GM23338 (cell line): ENCODE results near the gene HIVEP1. TPM values are rescaled to one million over a fixed set of nuclear protein-coding genes. Genes with fewer than 3 reads are reported as not detected.

Experiments
- ATAC-seq: fragments of 200-7000 bp; cut with Tn5 transposase; 3 replicates; pipeline ENCODE4 v1.9.1; 2020
- DNase-seq: peaks from one replicate; pipeline ENCODE4 v3.0.0-alpha.2; 2015; ENCODE audit warnings: low spot score
- H2AFZ ChIP-seq: fragments of 200-600 bp; sonication (generic); 2 replicates; pipeline ENCODE4 v1.8.0; 2016; ENCODE audit warnings: antibody characterized with exemption, mild to moderate bottlenecking, moderate library complexity
- H3F3A ChIP-seq: fragments of 200-600 bp; sonication (generic); replicated peaks from 2 replicates; pipeline ENCODE4 v1.8.0; 2017; ENCODE audit warnings: antibody characterized with exemption, mixed run types, low read depth
- H3K27ac ChIP-seq: fragments of 200-600 bp; sonication (generic); 2 replicates; pipeline ENCODE4 v1.6.1; 2016; ENCODE audit warnings: low read depth
- H3K27me3 ChIP-seq: fragments of 200-600 bp; sonication (generic); 2 replicates; pipeline ENCODE4 v1.8.0; 2016; ENCODE audit warnings: mild to moderate bottlenecking, mixed run types, moderate library complexity; ENCODE audit not compliant: insufficient read depth
- H3K36me3 ChIP-seq: fragments of 200-600 bp; sonication (generic); 2 replicates; pipeline ENCODE4 v1.8.0; 2016; ENCODE audit warnings: mild to moderate bottlenecking; ENCODE audit not compliant: insufficient read depth
- H3K4me1 ChIP-seq: fragments of 200-600 bp; sonication (generic); 2 replicates; pipeline ENCODE4 v1.8.0; 2016; ENCODE audit warnings: mild to moderate bottlenecking, moderate library complexity; ENCODE audit not compliant: insufficient read depth
- H3K4me2 ChIP-seq: fragments of 200-600 bp; sonication (generic); 2 replicates; pipeline ENCODE4 v1.7.1; 2017; ENCODE audit warnings: mixed run types
- H3K4me3 ChIP-seq: fragments of 200-600 bp; sonication (generic); 2 replicates; pipeline ENCODE4 v1.6.1; 2016; ENCODE audit warnings: mixed run types
- H3K79me2 ChIP-seq: fragments of 200-600 bp; sonication (generic); replicated peaks from 2 replicates; pipeline ENCODE4 v1.8.0; 2017; ENCODE audit warnings: mild to moderate bottlenecking; ENCODE audit not compliant: insufficient read depth
- H3K9me2 ChIP-seq: fragments of 200-600 bp; sonication (generic); 2 replicates; pipeline ENCODE4 v1.8.0; 2017; ENCODE audit not compliant: insufficient read depth
- H4K20me1 ChIP-seq: fragments of 200-600 bp; sonication (generic); replicated peaks from 2 replicates; pipeline ENCODE4 v1.8.0; 2017; ENCODE audit warnings: mild to moderate bottlenecking; ENCODE audit not compliant: insufficient read depth
- H3K27ac Mint-ChIP-seq: 2 replicates; pipeline ENCODE4 v1.8.0; 2020; ENCODE audit warnings: inconsistent platforms, mild to moderate bottlenecking, moderate library complexity, mixed read lengths
- H3K27me3 Mint-ChIP-seq: 3 replicates; pipeline ENCODE4 v1.8.0; 2022; ENCODE audit warnings: low read depth, mild to moderate bottlenecking, moderate library complexity, mixed read lengths, inconsistent platforms; ENCODE audit not compliant: insufficient read depth, poor library complexity
- H3K36me3 Mint-ChIP-seq: 3 replicates; pipeline ENCODE4 v1.8.0; 2021; ENCODE audit warnings: low read depth, mild to moderate bottlenecking, inconsistent platforms, moderate library complexity, mixed read lengths
- H3K4me1 Mint-ChIP-seq: 3 replicates; pipeline ENCODE4 v1.8.0; 2020; ENCODE audit warnings: mild to moderate bottlenecking, inconsistent platforms, mixed read lengths
- H3K4me3 Mint-ChIP-seq: 3 replicates; pipeline ENCODE4 v1.8.0; 2021; ENCODE audit warnings: moderate library complexity, mild to moderate bottlenecking, inconsistent platforms, mixed read lengths
- H3K9me3 Mint-ChIP-seq: 3 replicates; pipeline ENCODE4 v1.8.0; 2020; ENCODE audit warnings: moderate library complexity, mild to moderate bottlenecking, inconsistent platforms, mixed read lengths
- CREB1 ChIP-seq: fragments of 250-450 bp; sonication (Bioruptor Pico); IDR thresholded peaks from 2 replicates; pipeline ENCODE4 v1.5.0; 2020; ENCODE audit warnings: low read depth, mild to moderate bottlenecking, moderate library complexity
- EZH2 ChIP-seq: fragments of 200-600 bp; sonication (generic); IDR thresholded peaks from one replicate; pipeline ENCODE4 v1.8.0; 2017; ENCODE audit warnings: antibody characterized with exemption, mild to moderate bottlenecking, low read depth; ENCODE audit not compliant: unreplicated experiment
- JUNB ChIP-seq: IDR thresholded peaks from one replicate; pipeline ENCODE4 v1.6.1; 2016; ENCODE audit warnings: antibody characterized with exemption; ENCODE audit not compliant: unreplicated experiment
- ZNF114 ChIP-seq: fragments of 250-450 bp; sonication (Bioruptor Pico); IDR thresholded peaks from 2 replicates; pipeline ENCODE4 v1.5.0; 2020; ENCODE audit warnings: mild to moderate bottlenecking, moderate library complexity
- polyA plus RNA-seq: library from polyadenylated mRNA; unstranded; fragments of >200 nt; fragmentation: Nextera tagmentation; extraction: Ambion mirVana; gene quantifications from 2 replicates; pipeline ENCODE4 v1.2.1, GENCODE V29; 2016
- total RNA-seq: library from RNA; depleted of rRNA; stranded (reverse); fragments of >200 nt; shearing (Covaris generic); gene quantifications from 2 replicates; pipeline ENCODE4 v1.2.3, GENCODE V29; 2014
- TF ChIP-seq, protein P1 (sequence below): IDR thresholded peaks from one replicate; pipeline ENCODE4 v1.6.1; 2018; ENCODE audit warnings: antibody characterized with exemption; ENCODE audit not compliant: unreplicated experiment
- TF ChIP-seq, protein P2 (sequence below), 2 experiments: fragments of 200-600 bp in 1 of 2; sonication (generic) in 1 of 2; conservative IDR thresholded peaks; 2 replicates each; pipeline versions ENCODE4 v1.5.1 to v1.6.1; 2016 to 2017; ENCODE audit warnings: antibody characterized with exemption in 2 of 2, low read depth in 2 of 2, mild to moderate bottlenecking in 2 of 2, moderate library complexity in 1 of 2

Gene HIVEP1
- total and polyA plus RNA-seq, 2 experiments from 2014 or later: 10.1 to 21.7 TPM

DNA sequence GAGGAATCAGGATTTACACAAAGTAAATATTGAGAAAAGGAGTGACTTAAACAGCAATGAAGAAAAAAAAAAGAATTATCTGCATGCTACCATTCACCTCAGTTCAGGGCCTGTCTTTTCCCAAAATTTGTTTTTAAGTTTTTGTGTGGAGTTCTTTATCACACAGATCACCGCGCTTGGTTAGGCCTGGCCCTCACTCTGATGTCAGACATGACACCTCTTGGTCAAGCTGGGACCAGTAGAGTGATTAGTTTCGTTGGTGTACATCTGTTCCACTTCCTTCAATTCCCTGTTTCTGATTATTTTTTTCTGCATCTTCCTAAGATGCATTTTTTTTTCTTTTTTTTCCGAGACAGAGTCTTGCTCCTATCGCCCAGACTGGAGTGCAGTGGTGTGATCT, 34.9 kb upstream of the HIVEP1 start:
- Histone ChIP-seq H3K79me2 (no peaks in the 10 kb centered on the region), H3K9me2 (peaks cover 7% of the 10 kb centered on the region; the same call in 1 of the 2 replicates), H3K4me2 (no peak overlapping the region), H3K36me3 (no peaks in the 10 kb centered on the region), H3K4me1 (peaks cover 21% of the 10 kb centered on the region), H3F3A (no peaks in the 10 kb centered on the region), H3K27me3 (no peaks in the 10 kb centered on the region), H2AFZ (no peak overlapping the region), H3K27ac (no peak overlapping the region), H4K20me1 (no peaks in the 10 kb centered on the region), H3K4me3 (no peak overlapping the region)
- H3K4me3 Mint-ChIP-seq: no peak overlapping the region
- H3K36me3 Mint-ChIP-seq: no peaks in the 10 kb centered on the region
- H3K27me3 Mint-ChIP-seq: no peaks in the 10 kb centered on the region
- no peak overlapping the region for H3K27ac Mint-ChIP-seq
- DNase-seq: no peak
- H3K4me1 Mint-ChIP-seq: peaks cover 30% of the 10 kb centered on the region
- no peak for ATAC-seq
- no peaks in the 10 kb centered on the region for H3K9me3 Mint-ChIP-seq
- TF ChIP-seq EZH2 (no peak), CREB1 (CRISPR knock-in tag) (no peak), JUNB (no peak)
- TF ChIP-seq, protein P1, sequence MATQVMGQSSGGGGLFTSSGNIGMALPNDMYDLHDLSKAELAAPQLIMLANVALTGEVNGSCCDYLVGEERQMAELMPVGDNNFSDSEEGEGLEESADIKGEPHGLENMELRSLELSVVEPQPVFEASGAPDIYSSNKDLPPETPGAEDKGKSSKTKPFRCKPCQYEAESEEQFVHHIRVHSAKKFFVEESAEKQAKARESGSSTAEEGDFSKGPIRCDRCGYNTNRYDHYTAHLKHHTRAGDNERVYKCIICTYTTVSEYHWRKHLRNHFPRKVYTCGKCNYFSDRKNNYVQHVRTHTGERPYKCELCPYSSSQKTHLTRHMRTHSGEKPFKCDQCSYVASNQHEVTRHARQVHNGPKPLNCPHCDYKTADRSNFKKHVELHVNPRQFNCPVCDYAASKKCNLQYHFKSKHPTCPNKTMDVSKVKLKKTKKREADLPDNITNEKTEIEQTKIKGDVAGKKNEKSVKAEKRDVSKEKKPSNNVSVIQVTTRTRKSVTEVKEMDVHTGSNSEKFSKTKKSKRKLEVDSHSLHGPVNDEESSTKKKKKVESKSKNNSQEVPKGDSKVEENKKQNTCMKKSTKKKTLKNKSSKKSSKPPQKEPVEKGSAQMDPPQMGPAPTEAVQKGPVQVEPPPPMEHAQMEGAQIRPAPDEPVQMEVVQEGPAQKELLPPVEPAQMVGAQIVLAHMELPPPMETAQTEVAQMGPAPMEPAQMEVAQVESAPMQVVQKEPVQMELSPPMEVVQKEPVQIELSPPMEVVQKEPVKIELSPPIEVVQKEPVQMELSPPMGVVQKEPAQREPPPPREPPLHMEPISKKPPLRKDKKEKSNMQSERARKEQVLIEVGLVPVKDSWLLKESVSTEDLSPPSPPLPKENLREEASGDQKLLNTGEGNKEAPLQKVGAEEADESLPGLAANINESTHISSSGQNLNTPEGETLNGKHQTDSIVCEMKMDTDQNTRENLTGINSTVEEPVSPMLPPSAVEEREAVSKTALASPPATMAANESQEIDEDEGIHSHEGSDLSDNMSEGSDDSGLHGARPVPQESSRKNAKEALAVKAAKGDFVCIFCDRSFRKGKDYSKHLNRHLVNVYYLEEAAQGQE: no peak

DNA sequence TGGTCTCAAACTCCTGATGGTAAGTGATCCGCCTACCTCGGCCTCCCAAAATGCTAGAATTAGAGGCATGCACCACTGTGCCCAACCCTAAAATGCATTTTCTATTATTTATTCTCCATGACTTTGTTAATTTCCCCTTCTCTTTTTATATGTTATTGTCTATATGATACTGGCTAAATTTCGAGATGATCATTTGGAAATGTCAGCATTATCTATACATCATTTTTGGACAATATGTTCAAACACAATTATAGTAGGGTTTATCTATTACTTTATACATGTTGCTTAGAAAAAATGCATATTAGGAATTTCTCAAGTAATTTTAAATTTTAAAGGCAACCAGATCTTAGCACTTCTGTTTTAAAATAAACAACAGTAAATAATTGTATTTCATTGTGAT, 34.4 kb upstream of the HIVEP1 start:
- no peak overlapping the region for H2AFZ ChIP-seq
- peaks cover 7% of the 10 kb centered on the region; the same call in 1 of the 2 replicates for H3K9me2 ChIP-seq
- H3K4me2 ChIP-seq: no peak overlapping the region
- H3K27me3 ChIP-seq: no peaks in the 10 kb centered on the region
- no peaks in the 10 kb centered on the region for H3K79me2 ChIP-seq
- H4K20me1 ChIP-seq: no peaks in the 10 kb centered on the region
- Mint-ChIP-seq H3K4me1 (peaks cover 25% of the 10 kb centered on the region), H3K9me3 (no peaks in the 10 kb centered on the region), H3K27ac (no peak overlapping the region), H3K4me3 (no peak overlapping the region), H3K36me3 (no peaks in the 10 kb centered on the region), H3K27me3 (no peaks in the 10 kb centered on the region)
- no peak overlapping the region for H3K27ac ChIP-seq
- DNase-seq (no peak), ATAC-seq (no peak)
- H3K36me3 ChIP-seq: no peaks in the 10 kb centered on the region
- no peak overlapping the region for H3K4me3 ChIP-seq
- H3K4me1 ChIP-seq: peaks cover 16% of the 10 kb centered on the region
- H3F3A ChIP-seq: no peaks in the 10 kb centered on the region
- TF ChIP-seq, protein P1: no peak
- TF ChIP-seq CREB1 (CRISPR knock-in tag) (no peak), ZNF114 (CRISPR knock-in tag) (no peak), JUNB (no peak)
- TF ChIP-seq, protein P2, sequence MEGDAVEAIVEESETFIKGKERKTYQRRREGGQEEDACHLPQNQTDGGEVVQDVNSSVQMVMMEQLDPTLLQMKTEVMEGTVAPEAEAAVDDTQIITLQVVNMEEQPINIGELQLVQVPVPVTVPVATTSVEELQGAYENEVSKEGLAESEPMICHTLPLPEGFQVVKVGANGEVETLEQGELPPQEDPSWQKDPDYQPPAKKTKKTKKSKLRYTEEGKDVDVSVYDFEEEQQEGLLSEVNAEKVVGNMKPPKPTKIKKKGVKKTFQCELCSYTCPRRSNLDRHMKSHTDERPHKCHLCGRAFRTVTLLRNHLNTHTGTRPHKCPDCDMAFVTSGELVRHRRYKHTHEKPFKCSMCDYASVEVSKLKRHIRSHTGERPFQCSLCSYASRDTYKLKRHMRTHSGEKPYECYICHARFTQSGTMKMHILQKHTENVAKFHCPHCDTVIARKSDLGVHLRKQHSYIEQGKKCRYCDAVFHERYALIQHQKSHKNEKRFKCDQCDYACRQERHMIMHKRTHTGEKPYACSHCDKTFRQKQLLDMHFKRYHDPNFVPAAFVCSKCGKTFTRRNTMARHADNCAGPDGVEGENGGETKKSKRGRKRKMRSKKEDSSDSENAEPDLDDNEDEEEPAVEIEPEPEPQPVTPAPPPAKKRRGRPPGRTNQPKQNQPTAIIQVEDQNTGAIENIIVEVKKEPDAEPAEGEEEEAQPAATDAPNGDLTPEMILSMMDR (conservative IDR thresholded peaks at IDR 0.05; ENCODE audit: low read depth in 2 of 2): no peak
